ENCODE data around the gene ZBED4. TPM values are rescaled to one million over a fixed set of nuclear protein-coding genes. Genes with fewer than 3 reads are reported as not detected.
"Not testable (repeated sequence)": the region's sequence is repeated elsewhere in the genome, so short reads cannot be mapped to it uniquely, and the experiment has no call there.

ZBED4 gene
- 11.4 TPM for total RNA-seq

GRCh38 chr22:49852898-49853894, at the start of gene ZBED4:
Gene ZBED4 (plus strand): TSS chr22:49853844. CDS start chr22:49883663, 29,819 bp downstream.
- DNase-seq: peak; percentile 99

GRCh38 chr22:49807129-49807528, 46.5 kb upstream of the ZBED4 start:
- no peak for DNase-seq

- DNase-seq: no peak
Observed at GRCh38 chr22:49807780-49808708, 45.6 kb upstream of the ZBED4 start.

GRCh38 chr22:49810363-49811019, 43.2 kb upstream of the ZBED4 start:
- DNase-seq: no peak

- no peak for DNase-seq
Observed at GRCh38 chr22:49811020-49811791, 42.4 kb upstream of the ZBED4 start.

- DNase-seq: no peak
Observed at GRCh38 chr22:49812838-49813237, 40.8 kb upstream of the ZBED4 start.

GRCh38 chr22:49814164-49814686, 39.4 kb upstream of the ZBED4 start:
- DNase-seq: no peak

GRCh38 chr22:49814856-49815255, 38.8 kb upstream of the ZBED4 start:
- DNase-seq: no peak

- no peak for DNase-seq
Observed at GRCh38 chr22:49815641-49816091, 38.0 kb upstream of the ZBED4 start.

GRCh38 chr22:49817359-49817758, 36.3 kb upstream of the ZBED4 start:
- no peak for DNase-seq

- no peak for DNase-seq
Observed at GRCh38 chr22:49820984-49821383, 32.7 kb upstream of the ZBED4 start.

GRCh38 chr22:49821741-49822140, 31.9 kb upstream of the ZBED4 start:
- DNase-seq: not testable (repeated sequence)

- DNase-seq: no peak
Observed at GRCh38 chr22:49823289-49824045, 30.2 kb upstream of the ZBED4 start.

GRCh38 chr22:49824185-49824925, 29.3 kb upstream of the ZBED4 start:
- DNase-seq: no peak

- no peak for DNase-seq
Observed at GRCh38 chr22:49824936-49825335, 28.7 kb upstream of the ZBED4 start.

- DNase-seq: no peak
Observed at GRCh38 chr22:49825436-49825835, 28.2 kb upstream of the ZBED4 start.

GRCh38 chr22:49825944-49826602, 27.6 kb upstream of the ZBED4 start:
- peak; percentile 21 for DNase-seq

GRCh38 chr22:49826603-49827270, 26.9 kb upstream of the ZBED4 start:
- peak; percentile 53 for DNase-seq

Measured in tongue (tissue), 2 donors.